GM12878 (cell line): Measurements from ENCODE around the gene CDH20. TPM values are rescaled to one million over a fixed set of nuclear protein-coding genes. Genes with fewer than 3 reads are reported as not detected.

Experiments used
- ATAC-seq: fragments of 200-7000 bp; cut with Tn5 transposase; 3 replicates; pipeline ENCODE4 v1.9.1; 2020; ENCODE audit warnings: mild to moderate bottlenecking, moderate library complexity
- BruUV-seq: library from RNA; stranded (reverse); fragments of 400-500 nt; replicated peaks from 2 replicates; lab custom pipeline; 2021; lab: Mats Ljungman, UMichigan
- CTCF ChIA-PET: fragments of 300-600 bp; sonication (Branson Sonifier 250); formaldehyde crosslinking; extraction: SDS; loops from one replicate; lab custom pipeline; 2021; ENCODE audit warnings: inconsistent platforms; lab: Yijun Ruan, JAX
- POLR2A ChIA-PET: fragments of 350-600 bp; formaldehyde crosslinking; extraction: SDS; loops from one replicate; lab custom pipeline; 2021; ENCODE audit warnings: inconsistent platforms; lab: Charles Lee
- RAD21 ChIA-PET: fragments of 300-600 bp; sonication (Branson Sonifier 250); formaldehyde crosslinking; loops from one replicate; lab custom pipeline; 2023; ENCODE audit warnings: antibody characterized with exemption; ENCODE audit not compliant: unreplicated experiment; lab: Charles Lee
- SMC1A ChIA-PET: fragments of 300-600 bp; sonication (Branson Sonifier 250); formaldehyde crosslinking; loops from one replicate; lab custom pipeline; 2023; ENCODE audit not compliant: unreplicated experiment, uncharacterized antibody; lab: Charles Lee
- DNase-seq: peaks from one replicate; pipeline ENCODE4 v3.0.0-alpha.2; 2011; ENCODE audit warnings: low read depth, low spot score
- FAIRE-seq: peaks from 3 replicates; lab custom pipeline; 2011; peaks lifted over from hg19 to GRCh38; lab: Jason Lieb, UNC
- H2AFZ ChIP-seq: 2 replicates; pipeline ENCODE4 v1.6.0; 2011; ENCODE audit warnings: low read depth, low read length, control low read depth; ENCODE audit not compliant: control insufficient read depth
- H3K27ac ChIP-seq: 2 replicates; pipeline ENCODE4 v1.5.1; 2011; ENCODE audit warnings: control low read depth; ENCODE audit not compliant: control insufficient read depth, insufficient read depth
- H3K27me3 ChIP-seq, 2 experiments: replicated peaks in 1 of 2; 2 replicates each; pipeline versions ENCODE4 v1.6.0 to v1.6.1; 2011; ENCODE audit warnings: low read length in 1 of 2; ENCODE audit not compliant: control insufficient read depth in 2 of 2, insufficient read depth in 2 of 2
- H3K36me3 ChIP-seq, 2 experiments: 2 replicates each; pipeline ENCODE4 v1.5.1; 2011; ENCODE audit warnings: low read length in 1 of 2; ENCODE audit not compliant: control insufficient read depth in 2 of 2, insufficient read depth in 2 of 2
- H3K4me1 ChIP-seq: 2 replicates; pipeline ENCODE4 v1.6.1; 2011; ENCODE audit warnings: mild to moderate bottlenecking, low read length, moderate library complexity, mixed read lengths; ENCODE audit not compliant: control insufficient read depth, insufficient read depth
- H3K4me2 ChIP-seq: 2 replicates; pipeline ENCODE4 v1.6.0; 2011; ENCODE audit warnings: control low read depth; ENCODE audit not compliant: control insufficient read depth, insufficient read depth
- H3K4me3 ChIP-seq: fragments of 200-600 bp; sonication (generic); 2 replicates; pipeline ENCODE4 v1.5.1; 2016
- H3K79me2 ChIP-seq: 2 replicates; pipeline ENCODE4 v1.6.0; 2011; ENCODE audit warnings: low read length; ENCODE audit not compliant: control insufficient read depth, insufficient read depth
- H3K9ac ChIP-seq: 2 replicates; pipeline ENCODE4 v1.8.0; 2011; ENCODE audit warnings: low read length, control low read depth, mixed read lengths; ENCODE audit not compliant: control insufficient read depth, insufficient read depth
- H3K9me3 ChIP-seq: replicated peaks from 3 replicates; pipeline ENCODE4 v1.5.1; 2011; ENCODE audit warnings: mild to moderate bottlenecking, low read length; ENCODE audit not compliant: control insufficient read depth, insufficient read depth
- H4K20me1 ChIP-seq: 2 replicates; pipeline ENCODE4 v1.6.0; 2011; ENCODE audit not compliant: control insufficient read depth, insufficient read depth
- BACH1 ChIP-seq: fragments of 450-650 bp; IDR thresholded peaks from 2 replicates; pipeline ENCODE4 v1.6.1; 2017; ENCODE audit warnings: mild to moderate bottlenecking, borderline replicate concordance
- BMI1 ChIP-seq: fragments of 450-650 bp; IDR thresholded peaks from 2 replicates; pipeline ENCODE4 v1.6.1; 2016; ENCODE audit warnings: mild to moderate bottlenecking, moderate library complexity, borderline replicate concordance
- CUX1 ChIP-seq: IDR thresholded peaks from 2 replicates; pipeline ENCODE4 v1.6.1; 2012; ENCODE audit warnings: improper control_type of control experiment, low read depth, low read length; ENCODE audit not compliant: insufficient replicate concordance
- MTA2 ChIP-seq: fragments of 450-650 bp; IDR thresholded peaks from 2 replicates; pipeline ENCODE4 v1.6.1; 2016; ENCODE audit warnings: low read depth, mild to moderate bottlenecking, moderate library complexity
- PAX8 ChIP-seq: fragments of 450-650 bp; IDR thresholded peaks from 2 replicates; pipeline ENCODE4 v1.6.1; 2017; ENCODE audit warnings: mild to moderate bottlenecking, moderate library complexity
- POLR2AphosphoS2 ChIP-seq: IDR thresholded peaks from 2 replicates; pipeline ENCODE4 v1.6.1; 2011; ENCODE audit warnings: low read depth, mild to moderate bottlenecking, low read length, improper control_type of control experiment, moderate library complexity
- SMAD1 ChIP-seq: fragments of 450-650 bp; IDR thresholded peaks from 2 replicates; pipeline ENCODE4 v1.6.1; 2018; ENCODE audit warnings: mild to moderate bottlenecking, low read depth; ENCODE audit not compliant: partially characterized antibody
- SMAD5 ChIP-seq: IDR thresholded peaks from 2 replicates; pipeline ENCODE4 v1.6.1; 2016; ENCODE audit warnings: antibody characterized with exemption, low read depth
- TAF1 ChIP-seq: IDR thresholded peaks from 2 replicates; pipeline ENCODE4 v1.6.1; 2011; ENCODE audit warnings: mild to moderate bottlenecking, low read depth, low read length, borderline replicate concordance
- TCF3 ChIP-seq: IDR thresholded peaks from 2 replicates; pipeline ENCODE4 v1.6.1; 2012; ENCODE audit warnings: low read depth, mild to moderate bottlenecking, low read length, borderline replicate concordance; ENCODE audit not compliant: insufficient read depth
- ZNF622 ChIP-seq: fragments of 450-650 bp; IDR thresholded peaks from 2 replicates; pipeline ENCODE4 v1.6.1; 2017; ENCODE audit warnings: mild to moderate bottlenecking, inconsistent platforms
- WGBS: methylation state at CpG from one replicate; pipeline ENCODE4 v1.1.6; 2016; ENCODE audit warnings: low lambda C conversion rate; ENCODE audit not compliant: insufficient replicate concordance, insufficient coverage; ENCODE audit errors: missing lambda C conversion rate; 5-methylcytosine and 5-hydroxymethylcytosine counted together
- in situ Hi-C: fragments of 300-500 bp; cut with MboI; formaldehyde crosslinking; loops from 9 replicates; pipeline ENCODE4 v1.14.3; 2018; ENCODE audit warnings: mixed read lengths
- intact Hi-C: fragments of 100-400 bp; cut with micrococcal nuclease; formaldehyde crosslinking; loops from one replicate; pipeline ENCODE4 v1.14.2; 2022; ENCODE audit not compliant: unreplicated experiment
- polyA plus RNA-seq, 11 experiments: library from polyadenylated mRNA; depleted of rRNA in 4 of 11; unstranded in 6 of 11; stranded (reverse) in 5 of 11; fragments of >200 nt; fragmentation: Nextera tagmentation in 4 of 11; fragmentation: Illumina TruSeq in 1 of 11; extraction: Ambion mirVana in 4 of 11; extraction: Trizol in 1 of 11; gene quantifications; 1 replicate in 1 of 11; 2 replicates in 10 of 11; pipeline versions ENCODE4 v1.2.1 to v1.2.3, GENCODE V29; 2011 to 2016; ENCODE audit warnings: inconsistent platforms in 2 of 11, missing spikeins in 2 of 11, low read depth in 1 of 11
- total RNA-seq, 4 experiments: library from RNA; depleted of rRNA in 3 of 4; stranded (reverse); fragments of >200 nt in 3 of 4; fragmentation: Illumina TruSeq in 1 of 4; extraction: Trizol in 1 of 4; gene quantifications; 2 replicates each; pipeline versions ENCODE4 v1.2.1 to v1.2.3, GENCODE V29; 2013 to 2021
- TF ChIP-seq, protein P1 (sequence below): fragments of 450-650 bp; IDR thresholded peaks from 2 replicates; pipeline ENCODE4 v1.6.1; 2016; ENCODE audit warnings: mild to moderate bottlenecking, moderate library complexity, borderline replicate concordance

The CDH20 gene
- total and polyA plus RNA-seq, 10 of the 15 experiments (the other 5 are each of a cell fraction or from before 2014, with no cell fraction given): not detected

DNA sequence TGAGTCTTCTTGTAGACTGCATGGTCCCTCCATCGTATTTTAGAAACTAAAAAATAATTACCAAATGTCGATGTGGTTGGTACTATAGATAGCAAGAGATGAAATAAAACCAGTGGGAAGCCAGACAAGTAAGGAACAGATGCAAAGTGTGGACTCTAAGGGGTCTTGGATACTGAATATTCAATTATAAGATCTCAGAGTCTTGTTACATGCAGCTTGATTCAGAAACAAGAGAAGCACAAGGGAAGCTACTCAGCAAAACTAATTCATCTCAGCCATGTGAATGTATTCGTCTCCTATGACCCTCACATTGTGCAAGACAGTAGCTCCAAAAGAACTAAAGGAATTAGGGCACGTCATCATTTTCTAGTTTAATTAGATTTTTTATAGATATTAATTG lies 80.9 kb downstream of the CDH20 start (continued):
- TF ChIP-seq, protein P1, sequence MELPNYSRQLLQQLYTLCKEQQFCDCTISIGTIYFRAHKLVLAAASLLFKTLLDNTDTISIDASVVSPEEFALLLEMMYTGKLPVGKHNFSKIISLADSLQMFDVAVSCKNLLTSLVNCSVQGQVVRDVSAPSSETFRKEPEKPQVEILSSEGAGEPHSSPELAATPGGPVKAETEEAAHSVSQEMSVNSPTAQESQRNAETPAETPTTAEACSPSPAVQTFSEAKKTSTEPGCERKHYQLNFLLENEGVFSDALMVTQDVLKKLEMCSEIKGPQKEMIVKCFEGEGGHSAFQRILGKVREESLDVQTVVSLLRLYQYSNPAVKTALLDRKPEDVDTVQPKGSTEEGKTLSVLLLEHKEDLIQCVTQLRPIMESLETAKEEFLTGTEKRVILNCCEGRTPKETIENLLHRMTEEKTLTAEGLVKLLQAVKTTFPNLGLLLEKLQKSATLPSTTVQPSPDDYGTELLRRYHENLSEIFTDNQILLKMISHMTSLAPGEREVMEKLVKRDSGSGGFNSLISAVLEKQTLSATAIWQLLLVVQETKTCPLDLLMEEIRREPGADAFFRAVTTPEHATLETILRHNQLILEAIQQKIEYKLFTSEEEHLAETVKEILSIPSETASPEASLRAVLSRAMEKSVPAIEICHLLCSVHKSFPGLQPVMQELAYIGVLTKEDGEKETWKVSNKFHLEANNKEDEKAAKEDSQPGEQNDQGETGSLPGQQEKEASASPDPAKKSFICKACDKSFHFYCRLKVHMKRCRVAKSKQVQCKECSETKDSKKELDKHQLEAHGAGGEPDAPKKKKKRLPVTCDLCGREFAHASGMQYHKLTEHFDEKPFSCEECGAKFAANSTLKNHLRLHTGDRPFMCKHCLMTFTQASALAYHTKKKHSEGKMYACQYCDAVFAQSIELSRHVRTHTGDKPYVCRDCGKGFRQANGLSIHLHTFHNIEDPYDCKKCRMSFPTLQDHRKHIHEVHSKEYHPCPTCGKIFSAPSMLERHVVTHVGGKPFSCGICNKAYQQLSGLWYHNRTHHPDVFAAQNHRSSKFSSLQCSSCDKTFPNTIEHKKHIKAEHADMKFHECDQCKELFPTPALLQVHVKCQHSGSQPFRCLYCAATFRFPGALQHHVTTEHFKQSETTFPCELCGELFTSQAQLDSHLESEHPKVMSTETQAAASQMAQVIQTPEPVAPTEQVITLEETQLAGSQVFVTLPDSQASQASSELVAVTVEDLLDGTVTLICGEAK: no peak
- TF ChIP-seq SMAD1 (no peak), BACH1 (no peak), ZNF622 (no peak)

DNA sequence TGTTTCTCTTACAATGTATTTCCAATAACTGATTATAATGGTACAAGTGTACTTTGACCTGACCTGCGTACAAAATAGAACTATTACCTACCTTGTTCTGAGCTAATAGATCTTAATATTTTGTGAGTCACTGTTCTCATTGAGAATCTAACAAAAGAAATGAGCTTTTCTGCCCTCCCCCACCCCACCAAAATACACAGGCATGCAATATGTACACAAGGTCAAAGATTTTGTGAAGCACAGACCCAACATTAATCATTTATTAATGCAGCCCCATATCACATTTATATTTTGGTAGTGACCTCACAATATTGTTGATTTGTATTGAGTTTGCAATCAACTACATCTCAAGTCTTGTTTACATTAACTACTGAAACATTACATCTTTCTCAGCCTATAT lies 86.5 kb downstream of the CDH20 start:
- POLR2A ChIA-PET: no interaction called here
- FAIRE-seq (no peak), ATAC-seq (no peak), DNase-seq (no peak)
- no peaks in the 10 kb centered on the region for H3K79me2 ChIP-seq
- in situ Hi-C loops (no loop called here), intact Hi-C loops (no loop called here)
- H3K9me3 ChIP-seq: no peaks in the 10 kb centered on the region
- H2AFZ ChIP-seq: no peak overlapping the region
- H3K4me3 ChIP-seq: no peak overlapping the region
- BruUV-seq: no TSS peak
- no peak overlapping the region for H3K4me2 ChIP-seq
- RAD21 ChIA-PET: no interaction called here
- no peaks in the 10 kb centered on the region for H3K4me1 ChIP-seq
- no peaks in the 10 kb centered on the region for H3K36me3 ChIP-seq
- no peak overlapping the region for H3K27ac ChIP-seq
- 41% methylated on average over 1 of the region's 1 CpG for WGBS
- SMC1A ChIA-PET: no interaction called here
- CTCF ChIA-PET: no interaction called here
- no peaks in the 10 kb centered on the region for H4K20me1 ChIP-seq
- H3K27me3 ChIP-seq: no peaks in the 10 kb centered on the region
- no peak overlapping the region for H3K9ac ChIP-seq
- TF ChIP-seq MTA2: no peak
- no peak for TF ChIP-seq BMI1
- no peak for TF ChIP-seq SMAD5
- no peak for TF ChIP-seq POLR2AphosphoS2
- no peak for TF ChIP-seq CUX1
- TF ChIP-seq TAF1: no peak
- no peak for TF ChIP-seq TCF3
- TF ChIP-seq PAX8: no peak
